GM21529 (cell line): Measurements from ENCODE around the gene COMT.

ENCODE experiments used
- ATAC-seq: cut with Tn5 transposase; IDR thresholded peaks from one replicate; pipeline ENCODE4 v1.9.1; 2021; ENCODE audit not compliant: unreplicated experiment

The COMT gene

DNA sequence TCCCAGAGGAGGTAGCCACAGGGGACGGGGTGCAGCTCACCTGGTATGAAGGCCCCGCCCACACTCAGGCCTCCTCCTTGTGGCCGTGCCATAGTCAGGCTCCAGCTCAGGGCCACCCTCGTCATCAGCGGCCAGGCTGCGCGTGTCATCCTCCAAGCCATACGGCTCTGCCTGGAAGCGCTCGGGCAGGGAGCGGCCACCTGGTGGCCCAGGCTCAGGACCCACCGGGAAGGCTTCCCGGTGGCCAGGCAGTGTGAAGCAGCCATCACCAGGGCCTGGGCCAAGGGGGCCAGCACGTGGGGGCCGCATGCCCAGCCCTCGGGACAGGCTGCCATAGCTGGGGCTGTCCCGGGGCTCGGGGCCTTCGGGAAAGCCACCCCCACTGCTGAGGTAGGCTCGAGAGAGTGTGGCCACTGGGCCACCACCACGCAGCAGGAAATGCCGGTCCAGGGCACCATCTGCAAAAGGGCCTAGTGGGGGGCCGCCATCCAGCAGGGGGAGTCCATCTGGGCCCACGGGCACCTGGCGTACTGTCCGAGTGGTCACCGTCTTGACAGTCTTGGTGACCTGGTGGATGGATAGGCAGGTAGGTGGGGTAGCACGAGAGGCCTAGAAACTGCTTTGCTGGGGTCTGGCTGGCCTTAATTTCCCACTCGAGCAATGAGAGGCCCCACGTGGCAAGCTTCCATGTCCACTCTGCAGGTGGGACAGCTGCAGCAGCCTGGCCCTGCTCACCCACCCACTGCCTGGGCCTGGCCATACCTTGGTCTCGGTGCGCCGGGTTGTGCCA, 39.8 kb downstream of the COMT start:
- no peak for ATAC-seq

DNA sequence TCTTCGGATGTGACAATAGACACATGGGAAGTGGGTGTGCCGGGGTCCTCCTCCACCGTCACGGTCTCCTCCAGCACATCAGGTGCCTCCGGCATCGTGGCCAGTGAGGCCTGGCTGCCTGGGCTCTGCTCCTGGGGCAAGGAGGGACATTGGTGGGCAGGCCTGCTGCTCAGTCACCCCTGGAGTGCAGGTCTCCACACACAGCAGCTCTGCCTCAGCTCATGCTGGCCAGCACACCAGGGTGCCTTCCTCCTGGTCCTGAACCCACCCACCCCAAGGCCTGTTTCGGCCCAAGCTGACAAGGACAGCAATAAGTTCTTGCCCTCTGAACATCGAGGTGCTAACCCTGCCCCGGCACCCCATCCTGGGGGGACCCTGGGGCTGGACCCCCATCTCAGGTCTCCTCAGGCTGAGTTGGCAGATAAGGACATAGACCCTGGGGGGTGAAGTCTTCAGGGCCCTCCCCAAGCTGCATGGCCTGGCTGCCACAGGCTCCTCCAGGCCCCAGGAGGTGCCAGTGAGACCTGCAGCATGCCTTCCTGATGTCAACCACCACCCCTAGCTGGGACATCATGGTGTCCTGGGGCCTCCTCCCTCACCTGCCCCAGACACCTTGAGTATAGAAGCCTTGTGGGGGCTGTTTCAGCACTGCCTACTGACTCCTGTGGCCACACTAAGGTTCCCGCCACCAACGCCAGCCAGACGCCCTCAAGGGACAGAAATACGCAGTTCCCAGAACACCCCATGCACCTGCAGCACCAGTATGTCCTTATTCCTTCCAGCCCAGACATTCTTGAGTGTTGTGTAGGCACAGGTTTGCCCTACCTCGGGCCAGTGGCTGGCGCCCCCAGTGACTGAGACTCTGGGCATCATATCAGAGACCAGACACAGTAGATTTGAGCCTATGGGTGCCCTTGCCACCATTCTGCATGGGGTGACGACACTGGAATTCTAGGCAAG, 40.7 kb downstream of the COMT start:
- no peak for ATAC-seq

DNA sequence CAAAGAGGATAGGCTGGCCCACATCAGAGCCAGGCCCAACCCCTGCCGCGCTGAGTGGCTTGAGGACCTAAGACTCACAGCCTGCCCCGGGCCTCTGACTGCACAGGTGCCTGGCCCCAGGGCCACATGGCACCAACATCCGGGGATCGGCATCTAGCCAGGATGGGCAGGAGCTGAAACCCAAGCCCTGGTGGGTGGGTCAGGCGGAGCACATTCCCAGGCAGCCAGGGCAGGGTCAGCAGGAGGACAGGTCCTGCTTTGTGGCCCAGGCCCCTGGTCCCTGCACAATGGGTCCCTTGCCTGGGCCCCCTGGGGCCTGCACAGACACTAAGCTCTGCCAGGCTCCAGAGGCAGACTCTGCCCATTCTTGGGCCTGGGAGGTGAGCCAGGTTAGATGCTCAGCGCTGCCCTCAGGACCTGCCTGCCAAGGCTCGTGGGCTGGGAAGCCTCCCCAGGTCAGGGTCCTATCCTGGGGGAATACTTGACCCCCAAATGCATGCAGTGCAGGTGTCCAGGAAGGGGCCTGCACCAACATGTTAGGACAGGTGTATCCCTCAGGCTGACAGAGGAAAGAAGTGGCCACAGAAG, 41.5 kb downstream of the COMT start:
- ATAC-seq: no peak

DNA sequence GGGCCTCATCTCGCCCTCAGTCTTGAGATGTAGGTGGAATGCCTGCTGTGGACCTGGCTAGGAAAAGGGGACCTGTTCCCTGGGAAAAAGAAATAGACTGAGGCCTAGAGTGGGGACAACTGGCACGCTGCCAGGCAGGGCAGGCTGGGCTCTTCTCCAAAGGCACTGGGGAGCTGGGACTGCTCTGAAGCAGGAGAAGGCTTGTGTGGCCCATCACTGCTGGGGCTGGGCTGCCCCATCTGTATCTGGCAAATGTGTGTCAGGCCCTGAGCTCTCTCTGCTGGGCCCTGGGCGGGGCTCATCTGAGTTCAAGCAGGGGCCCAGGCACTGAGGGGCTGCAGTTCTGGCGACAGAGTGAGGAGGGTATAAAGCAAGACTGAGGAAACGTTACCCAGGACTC, 42.2 kb downstream of the COMT start:
- no peak for ATAC-seq

DNA sequence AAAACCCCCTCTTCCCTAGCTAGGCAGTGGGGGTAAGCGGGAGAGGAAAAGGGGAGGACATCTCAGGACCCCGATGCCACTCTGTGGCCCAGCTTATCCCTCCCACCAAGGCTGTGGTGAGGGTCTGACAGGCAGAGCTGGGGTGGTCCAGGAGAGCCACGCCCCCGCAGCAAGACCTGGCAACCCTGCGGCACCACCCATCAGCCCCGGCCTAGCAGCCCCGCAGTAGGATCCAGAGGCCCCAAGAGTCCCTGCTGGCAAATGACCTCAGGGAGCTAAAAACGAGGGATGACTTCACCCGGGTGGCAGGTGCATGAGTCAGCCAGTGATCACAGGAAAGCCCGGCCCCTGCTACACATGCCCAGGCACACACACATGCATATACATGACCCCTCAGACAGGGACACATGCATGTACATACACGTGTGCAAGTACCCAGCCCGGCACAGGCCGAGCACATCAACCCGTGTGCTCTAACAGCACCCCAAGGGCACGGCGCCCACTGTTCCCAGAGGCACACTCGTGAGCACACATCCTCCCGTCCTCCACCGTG, 42.7 kb downstream of the COMT start:
- no peak for ATAC-seq

DNA sequence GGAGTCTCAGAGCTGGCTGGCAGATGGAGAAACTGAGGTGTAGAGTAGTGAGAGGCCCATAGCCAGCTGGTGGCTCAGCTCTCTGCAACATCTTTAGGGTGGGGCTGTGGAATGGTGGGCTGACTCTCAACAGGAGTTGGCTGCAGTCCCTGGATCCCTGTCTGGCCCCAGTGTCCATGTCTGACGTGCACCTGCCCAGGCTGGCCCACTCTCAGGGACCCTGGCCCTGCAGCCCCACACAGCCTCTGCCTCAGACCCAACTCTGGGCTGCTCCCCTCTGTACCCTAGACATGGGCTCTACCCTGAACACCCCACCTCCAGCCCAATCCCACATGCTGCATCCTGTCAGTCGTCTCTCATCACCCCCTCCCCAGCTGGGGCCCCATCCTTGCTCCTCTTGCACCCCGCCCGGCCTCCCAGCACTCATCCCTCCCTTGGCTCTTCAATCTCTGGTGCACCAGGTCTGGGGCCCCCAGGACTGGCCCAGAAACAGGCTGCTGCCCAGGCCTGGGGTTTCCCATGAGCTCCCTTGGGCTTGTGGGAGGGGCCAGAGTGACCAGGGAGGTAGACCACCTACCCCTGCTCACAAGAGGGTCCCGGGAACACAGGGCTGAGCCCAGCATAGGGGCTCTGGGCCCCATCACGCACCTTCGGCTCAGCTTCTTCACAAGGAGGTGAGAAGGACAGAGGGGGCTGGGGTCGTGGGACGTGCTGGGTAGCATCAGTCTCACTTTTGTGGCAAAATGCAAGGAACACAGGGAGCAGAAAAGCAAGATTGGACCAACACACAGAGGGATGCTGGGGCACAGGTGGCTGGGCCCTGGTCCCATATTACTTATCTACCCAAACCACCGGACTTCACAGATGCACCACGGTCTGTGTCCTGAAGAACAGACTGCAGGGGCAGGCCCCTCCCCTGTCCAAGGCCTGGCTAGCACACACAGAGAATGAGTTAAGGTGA, 43.6 kb downstream of the COMT start:
- no peak for ATAC-seq

DNA sequence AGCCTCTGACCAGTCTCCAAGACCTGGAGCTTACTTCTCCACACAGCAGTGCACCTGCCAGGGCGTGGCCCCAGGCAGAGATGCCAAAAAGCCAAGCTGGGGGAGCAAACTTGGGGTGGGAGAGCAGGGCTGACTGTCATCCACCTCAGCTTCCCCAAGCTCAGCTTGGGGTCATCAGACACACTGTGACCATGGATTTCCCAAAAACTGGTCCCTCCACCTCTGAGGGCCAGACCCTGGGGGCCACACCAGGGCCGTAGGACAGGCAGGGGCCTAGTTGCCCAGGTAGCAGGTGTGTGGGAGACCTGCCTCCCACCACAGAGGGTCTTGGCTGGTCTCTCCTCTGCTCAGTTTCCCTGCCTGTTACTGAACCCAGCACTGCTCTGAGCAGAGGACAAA, 44.4 kb downstream of the COMT start:
- no peak for ATAC-seq

DNA sequence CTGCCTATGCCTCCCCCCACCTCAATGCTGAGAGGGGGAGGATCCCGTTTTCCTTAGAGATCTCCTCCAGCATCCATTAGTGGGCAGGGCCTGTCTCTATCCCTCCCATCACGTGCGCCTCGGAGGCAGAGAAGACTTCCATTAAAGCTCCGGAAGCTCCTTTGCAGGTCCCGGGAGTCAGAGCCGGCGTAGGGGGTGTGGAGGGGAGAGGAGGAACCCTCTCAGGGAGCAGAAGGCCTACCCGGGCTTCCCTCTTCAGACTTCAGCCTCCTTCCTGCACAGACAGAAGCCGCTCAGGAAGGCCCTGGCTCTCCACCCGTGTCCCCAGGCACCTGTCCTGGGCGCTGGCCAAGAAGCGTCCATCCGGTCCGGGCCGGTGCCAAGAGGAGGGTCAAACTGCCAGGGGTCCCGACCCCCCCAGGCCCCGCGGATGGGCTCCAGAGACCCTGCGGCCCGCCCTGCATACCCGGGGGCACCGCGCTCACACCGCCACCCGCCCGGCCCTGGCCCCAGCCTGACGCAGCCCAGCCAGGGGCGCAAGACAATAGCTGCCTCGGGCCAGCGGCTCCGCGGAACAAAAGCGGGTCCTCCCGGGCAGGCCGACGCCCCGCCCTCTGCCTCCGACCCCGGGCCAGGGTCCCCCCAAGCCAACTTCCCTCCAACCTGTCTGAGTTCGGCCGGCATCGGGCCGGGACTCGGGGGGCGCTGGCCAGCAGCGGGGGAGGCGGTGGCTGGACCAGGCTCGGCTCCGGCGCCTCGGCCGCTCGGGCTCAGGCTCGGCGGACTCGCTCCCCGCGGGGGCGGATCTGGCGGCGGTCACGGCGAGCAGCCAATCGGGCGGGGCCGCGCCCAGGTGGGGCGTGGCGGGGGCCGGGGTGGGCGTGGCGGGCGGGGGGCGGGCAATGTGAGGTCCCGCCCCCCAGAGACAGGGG, 45.1 kb downstream of the COMT start:
- ATAC-seq: peak; percentile 53

DNA sequence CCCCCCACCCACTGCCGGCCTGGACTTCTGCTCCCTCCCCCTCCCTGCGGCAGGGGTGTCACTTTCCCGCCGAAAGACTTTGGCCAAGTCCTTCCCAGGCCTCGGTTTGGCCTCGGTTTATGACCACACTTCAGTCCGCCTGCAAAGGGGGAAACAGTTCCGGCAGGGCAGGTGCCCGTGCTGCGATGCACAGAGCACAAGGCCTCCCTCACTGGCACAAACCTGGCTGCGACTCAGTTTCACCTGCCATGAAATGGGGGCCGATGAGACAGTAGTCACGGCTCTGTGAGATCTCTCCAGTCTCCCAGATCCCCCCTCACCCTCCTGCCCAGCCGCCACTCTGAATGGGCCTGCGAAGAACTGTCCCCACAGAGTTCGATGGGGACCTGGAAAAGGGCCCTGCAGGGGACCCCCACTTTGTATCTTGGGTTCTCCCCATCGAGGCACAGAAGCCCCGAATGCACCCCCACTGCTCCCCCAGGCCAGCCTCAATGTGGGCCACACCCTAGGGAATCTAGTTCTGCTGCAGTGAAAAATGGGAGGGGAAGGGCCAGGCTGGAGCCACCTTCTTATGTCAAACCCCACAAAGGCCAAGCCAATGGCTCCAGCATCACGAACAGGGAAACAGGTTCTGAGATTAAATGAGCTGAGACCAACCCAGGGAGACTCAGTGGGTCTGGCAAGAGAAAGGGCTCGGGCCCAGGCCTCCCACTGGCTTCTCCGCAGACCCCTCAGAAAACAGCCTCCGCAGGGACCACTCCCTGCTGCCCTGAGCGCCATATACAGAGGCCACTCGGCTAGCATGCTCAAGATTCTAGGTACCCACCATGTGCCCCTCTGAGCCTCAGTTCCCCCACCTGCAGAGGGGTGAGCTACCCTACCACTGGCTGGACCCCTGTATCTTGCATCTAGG, 46.1 kb downstream of the COMT start:
- ATAC-seq: no peak

DNA sequence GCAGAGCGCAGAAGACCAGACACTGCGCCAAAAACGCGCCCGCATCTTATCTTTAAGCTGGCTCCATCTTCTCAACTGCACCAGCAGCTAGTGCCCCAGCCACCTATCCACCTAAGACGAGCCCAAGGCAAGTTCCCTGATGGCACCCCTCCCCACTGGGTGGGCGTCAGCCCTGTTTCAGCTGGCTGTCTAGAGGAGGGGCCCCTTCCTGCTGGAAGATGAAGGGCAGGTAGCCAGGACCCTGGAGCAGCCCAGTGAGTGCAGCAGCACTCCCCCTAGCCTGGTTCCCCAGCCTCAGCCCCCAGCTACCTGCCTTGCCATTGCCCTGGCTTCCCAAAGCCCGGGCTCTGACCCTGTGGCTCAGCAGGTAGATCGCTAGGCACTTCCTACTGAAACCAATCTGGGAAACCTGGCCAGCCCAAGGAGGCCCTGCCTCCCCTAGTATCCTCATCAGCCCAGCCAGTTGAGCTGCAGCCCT, 46.8 kb downstream of the COMT start:
- ATAC-seq: no peak

DNA sequence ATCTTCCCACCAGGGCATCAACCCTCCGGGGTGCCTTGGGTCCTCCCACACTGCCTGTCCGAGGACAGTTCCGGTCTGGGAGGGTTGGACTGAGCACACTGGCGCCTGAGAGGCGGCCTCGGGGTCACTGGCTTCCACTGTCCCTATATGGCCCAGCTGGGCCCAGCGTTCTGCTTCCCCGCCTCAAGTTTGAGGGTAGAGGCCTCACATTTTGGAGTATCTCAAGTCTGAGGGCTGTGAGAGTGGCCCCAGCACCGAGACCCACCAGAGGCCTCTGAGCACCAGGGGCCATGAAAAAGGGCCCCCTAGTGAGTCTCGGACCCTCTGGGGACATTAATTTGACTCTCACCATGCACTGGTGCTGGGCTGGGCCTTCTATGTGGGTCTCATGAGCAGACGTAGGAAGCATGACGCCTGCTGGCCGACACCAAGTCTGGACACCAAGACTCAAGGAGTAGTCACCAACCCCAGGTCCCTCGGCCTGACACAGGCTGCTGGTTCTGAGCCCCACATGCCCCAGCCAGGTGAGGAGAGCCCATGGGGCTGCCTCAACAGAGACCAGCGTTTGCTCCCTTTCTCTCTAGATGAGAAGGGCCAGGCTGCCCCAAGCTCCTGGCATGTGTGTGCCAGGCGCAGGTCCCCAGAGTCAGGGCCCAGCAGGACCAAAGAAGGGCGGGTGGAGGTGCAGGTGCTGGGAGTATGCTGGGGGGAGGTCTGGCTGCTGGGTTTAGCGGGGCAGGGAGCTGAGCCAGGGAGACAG, 47.6 kb downstream of the COMT start:
- no peak for ATAC-seq

DNA sequence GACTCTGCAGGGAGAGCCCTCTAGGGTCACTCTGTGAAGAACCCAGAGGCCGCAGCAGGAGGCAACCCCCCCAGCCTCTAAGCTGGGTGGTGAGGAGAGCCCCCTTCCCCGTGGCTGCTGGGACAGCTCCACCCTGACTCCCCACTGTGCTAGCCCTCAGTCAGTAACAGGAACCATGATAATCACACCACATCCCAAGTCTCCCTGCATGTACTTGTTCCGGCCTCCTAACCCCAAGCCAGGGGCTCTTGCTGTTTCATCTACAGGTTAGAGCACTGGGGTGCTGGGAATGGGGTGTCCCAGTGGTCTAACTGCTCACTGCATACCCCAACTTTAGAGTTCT, 48.1 kb downstream of the COMT start:
- ATAC-seq: no peak

DNA sequence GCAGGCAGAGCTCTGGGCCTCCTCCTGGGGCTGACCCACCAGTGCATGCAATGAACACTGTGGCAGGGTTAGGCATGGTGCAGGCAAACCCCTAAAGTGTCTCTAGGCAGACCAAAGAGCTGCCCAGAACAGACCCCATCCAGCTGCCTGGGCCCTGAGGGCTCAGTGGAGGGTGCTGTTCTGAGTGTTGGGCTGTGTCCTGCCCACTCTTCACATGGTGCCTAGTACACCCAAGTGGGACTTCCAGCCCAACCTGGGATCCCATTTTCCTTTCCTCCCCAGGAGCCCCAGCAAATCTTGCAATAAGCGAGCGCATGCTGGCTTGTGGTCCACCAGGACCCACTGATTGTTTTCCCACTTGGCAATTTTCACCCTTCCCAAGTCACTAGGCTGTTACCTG, 48.6 kb downstream of the COMT start:
- no peak for ATAC-seq

DNA sequence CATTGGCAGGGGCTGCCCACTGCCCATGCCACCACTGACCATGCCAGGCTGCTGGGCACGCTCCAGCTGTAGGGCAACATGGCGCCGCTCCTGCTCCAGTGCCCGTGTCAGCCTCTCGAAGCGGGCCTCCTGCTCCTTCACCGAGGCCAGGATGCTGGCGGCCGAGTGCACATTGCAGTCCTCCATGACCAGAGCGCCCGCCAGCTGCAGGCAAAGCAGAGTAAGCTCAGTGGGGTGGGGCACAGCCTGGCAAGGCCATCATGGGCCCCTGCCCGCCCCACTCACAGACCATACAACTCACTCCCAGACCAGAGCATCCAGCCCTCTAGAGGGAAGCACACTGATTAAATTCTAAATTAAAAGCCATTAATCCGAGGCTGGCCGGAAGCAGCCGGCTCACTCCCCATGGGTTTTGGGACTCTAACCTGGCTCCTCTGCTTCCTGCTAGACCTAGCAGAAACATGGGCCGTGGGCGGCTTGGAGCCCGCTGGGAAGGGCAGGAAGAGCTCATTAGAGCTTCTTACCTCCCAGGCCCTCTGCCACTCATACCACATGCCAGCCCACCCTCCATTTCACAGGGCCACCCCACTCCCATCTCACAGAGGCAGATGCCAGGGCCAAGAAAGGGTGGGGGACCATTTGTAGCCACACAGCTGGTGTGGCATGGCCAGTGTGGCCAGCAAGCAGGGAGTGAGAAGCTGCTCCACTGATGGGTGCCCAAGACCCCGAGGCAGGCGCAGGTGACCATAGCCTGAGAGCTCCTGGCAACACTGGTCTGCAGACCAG, 49.2 kb downstream of the COMT start:
- no peak for ATAC-seq

DNA sequence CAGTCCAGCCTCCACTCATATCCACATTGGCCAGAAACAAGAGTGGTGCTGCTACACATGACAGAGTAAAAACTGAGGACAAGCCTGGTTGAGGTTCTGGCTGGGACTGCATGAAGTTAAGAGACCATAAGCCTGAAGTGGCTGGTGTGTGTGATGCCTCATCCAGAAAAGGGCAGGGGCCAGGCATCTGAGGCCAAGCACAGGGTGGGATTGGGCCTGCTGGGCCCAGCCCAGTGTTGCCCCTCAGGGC, 49.7 kb downstream of the COMT start:
- no peak for ATAC-seq

DNA sequence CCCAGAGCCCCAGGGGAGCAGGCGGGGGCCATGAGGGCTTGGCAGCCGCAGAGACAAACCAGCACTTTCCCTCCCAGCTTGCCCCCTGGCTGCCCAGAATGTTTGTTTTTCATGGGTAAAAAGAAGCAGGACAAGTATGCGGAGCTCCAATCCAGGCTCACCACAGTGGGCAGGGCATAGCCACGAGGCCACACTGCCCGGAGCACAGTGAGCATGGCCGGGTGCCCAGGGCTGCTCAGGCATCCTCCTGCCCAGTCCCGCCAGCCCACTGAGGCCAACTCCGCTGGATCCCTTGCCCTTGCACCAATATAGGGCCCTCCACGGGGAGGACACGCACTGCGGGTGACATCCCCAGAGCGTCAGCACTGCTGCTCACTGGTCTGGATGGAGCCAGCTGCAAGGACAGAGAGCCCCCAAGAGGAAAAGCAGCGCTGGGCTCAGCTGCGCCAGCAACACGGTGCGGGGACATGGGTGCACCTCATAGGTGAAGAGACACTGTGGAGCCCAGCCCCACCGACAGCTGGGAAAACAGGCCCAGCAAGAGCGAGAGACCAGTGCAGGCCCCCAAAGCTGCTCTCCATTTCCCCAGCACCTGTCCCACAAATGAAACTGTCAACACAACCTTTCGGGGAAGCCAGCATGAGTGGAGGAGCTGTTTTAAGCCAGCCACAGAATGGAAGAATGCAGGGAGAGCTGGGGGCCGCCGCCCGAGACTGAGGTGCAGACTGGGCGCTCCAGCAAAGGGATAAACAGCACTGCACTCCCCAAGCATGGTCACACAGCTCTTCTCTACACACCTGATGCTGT, 50.3 kb downstream of the COMT start:
- ATAC-seq: no peak
